Ectodermal cell (in vitro differentiated cells): ENCODE measurements around the gene PRODH2.
A peak's percentile ranks its signal among the peaks of the same experiment; 100 is the strongest.
"Not testable (repeated sequence)": the region's sequence is repeated elsewhere in the genome, so short reads cannot be mapped to it uniquely, and the experiment has no call there.

ENCODE experiments used
- H3K27ac ChIP-seq: 2 replicates; pipeline ENCODE4 v1.7.0; 2013; ENCODE audit warnings: mild to moderate bottlenecking, low read depth, low read length; ENCODE audit not compliant: insufficient read depth, poor library complexity, severe bottlenecking
- H3K27me3 ChIP-seq: 2 replicates; pipeline ENCODE4 v1.7.0; 2013; ENCODE audit warnings: mild to moderate bottlenecking, low read length; ENCODE audit not compliant: insufficient read depth, control insufficient read depth, poor library complexity, severe bottlenecking
- H3K36me3 ChIP-seq: one replicate; pipeline ENCODE4 v1.7.0; 2013; ENCODE audit warnings: low read length; ENCODE audit not compliant: control insufficient read depth, insufficient read depth
- H3K4me1 ChIP-seq: one replicate; pipeline ENCODE4 v1.7.0; 2013; ENCODE audit warnings: low read length; ENCODE audit not compliant: control insufficient read depth, insufficient read depth
- H3K4me3 ChIP-seq: 2 replicates; pipeline ENCODE4 v1.7.0; 2013; ENCODE audit warnings: low read depth, low read length, control low read depth; ENCODE audit not compliant: insufficient read depth
- H3K9me3 ChIP-seq: 2 replicates; pipeline ENCODE4 v1.7.0; 2013; ENCODE audit warnings: mild to moderate bottlenecking, low read length, moderate library complexity; ENCODE audit not compliant: control insufficient read depth
- WGBS, 2 experiments: methylation state at CpG; one replicate each; pipeline ENCODE4 v1.1.7; 2013; ENCODE audit warnings: missing lambda C conversion rate in 2 of 2; 5-methylcytosine and 5-hydroxymethylcytosine counted together

PRODH2 gene

DNA sequence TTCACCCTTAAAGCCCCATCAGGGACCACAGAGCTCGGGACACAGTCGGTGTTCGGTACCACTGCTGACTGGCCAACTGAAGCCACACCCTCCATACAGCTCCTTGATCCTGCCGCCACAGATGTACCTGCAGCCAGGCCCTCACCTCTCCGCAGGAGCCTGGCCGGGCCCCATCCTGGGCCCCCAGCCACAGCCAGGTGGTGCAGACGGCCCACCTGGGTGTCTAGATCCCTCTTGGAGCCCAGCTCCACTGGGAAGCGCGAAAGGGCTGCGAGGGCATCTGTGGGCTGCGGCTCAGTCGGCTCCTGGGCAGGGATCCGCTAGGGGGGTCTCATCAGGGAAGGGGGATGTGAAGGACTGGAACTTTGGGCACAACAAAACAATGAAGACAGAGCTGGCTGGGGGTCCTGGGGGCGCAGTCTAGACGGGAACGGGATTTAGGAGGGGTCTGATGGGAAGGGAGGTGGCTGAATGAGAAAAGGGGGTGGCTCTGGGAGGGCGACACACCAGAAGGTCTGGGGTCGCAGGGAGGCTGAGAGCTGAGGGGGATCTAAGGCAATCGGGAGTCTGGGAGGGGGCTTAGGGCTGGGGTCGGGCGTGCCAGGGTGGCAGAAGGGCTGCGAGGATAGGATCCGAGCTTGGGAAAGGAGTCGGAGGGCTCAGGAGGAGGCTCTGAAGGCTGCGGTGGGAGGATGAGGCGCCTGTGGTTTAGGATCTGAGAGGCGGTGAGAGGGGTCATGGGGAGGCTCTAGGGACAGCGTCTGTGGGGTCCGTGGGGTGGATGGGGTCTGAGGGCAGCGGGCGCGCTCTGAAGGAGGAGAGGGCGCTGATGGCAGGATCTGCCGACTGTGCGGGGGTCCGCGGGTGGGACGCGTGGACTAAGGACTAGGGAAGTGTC is 15.8 kb downstream of the PRODH2 start:
- peak overlapping the region; percentile 6 for H3K4me3 ChIP-seq
- no peaks in the 10 kb centered on the region for H3K4me1 ChIP-seq
- 52 to 53% methylated on average over 39 of the region's 39 CpGs for WGBS, 2 experiments
- no peaks in the 10 kb centered on the region for H3K36me3 ChIP-seq
- peaks cover 31% of the 10 kb centered on the region for H3K27me3 ChIP-seq
- H3K9me3 ChIP-seq, result no peaks in the 10 kb centered on the region
- H3K27ac ChIP-seq, result no peak overlapping the region

DNA sequence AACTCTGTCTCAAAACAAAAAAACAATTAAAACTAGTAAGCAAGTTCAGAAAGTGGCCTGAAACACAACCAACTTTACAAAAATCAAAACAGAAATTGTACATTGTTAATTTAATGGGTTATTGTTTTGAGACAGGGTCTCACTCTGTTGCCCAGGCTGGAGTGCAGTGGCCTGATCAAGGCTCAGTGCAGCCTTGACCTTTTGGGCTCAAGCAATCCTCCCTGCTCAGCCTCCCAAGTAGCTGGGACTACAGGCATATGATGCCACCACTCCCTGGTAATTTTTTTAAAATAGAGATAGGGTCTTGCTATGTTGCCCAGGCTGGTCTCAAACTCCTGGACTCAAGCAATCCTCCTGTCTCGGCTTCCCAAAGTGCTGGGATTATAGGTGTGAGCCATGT is 17.1 kb downstream of the PRODH2 start:
- not testable (repeated sequence) for H3K4me3 ChIP-seq, H3K27ac ChIP-seq, H3K4me1 ChIP-seq, H3K9me3 ChIP-seq, H3K36me3 ChIP-seq
- WGBS, 2 experiments, result 60 to 88% methylated on average over 1 of the region's 1 CpG
- H3K27me3 ChIP-seq, result peaks cover 31% of the 10 kb centered on the region

DNA sequence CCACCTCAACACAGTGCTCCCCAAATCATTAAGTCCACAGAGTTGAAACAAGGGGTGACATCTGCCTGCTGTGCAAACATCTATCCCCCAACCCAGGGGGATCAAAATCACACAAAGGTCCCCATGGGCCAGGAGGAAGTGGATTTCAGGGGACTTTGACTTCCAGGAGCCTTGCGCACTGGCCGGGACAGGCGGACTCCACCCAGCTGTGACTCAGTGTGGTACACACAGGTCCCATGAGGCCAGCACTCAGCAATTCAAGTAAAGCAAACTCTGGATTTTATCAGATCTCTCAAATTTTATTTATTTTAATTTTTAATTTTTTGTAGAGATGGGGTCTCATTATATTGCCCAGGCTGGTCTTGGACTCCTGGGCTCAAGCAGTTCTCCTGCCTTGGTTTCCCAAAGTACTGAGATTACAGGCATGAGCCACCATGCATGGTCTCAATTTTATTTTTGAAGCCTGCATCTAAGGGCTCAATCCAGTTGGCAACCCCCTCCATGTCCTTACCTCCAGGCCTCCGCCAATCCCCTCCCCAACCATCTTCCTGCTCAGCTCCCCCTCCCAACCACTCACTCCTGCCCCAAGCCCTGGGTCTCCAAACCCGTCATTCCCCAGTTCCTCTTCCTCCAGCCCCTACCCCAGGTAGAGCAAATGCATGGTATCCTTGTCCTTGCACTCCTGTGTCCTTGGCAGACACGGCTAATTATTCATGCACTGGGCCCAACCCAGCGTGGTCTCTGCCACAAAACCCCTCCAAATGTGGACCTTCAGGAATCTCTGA is 19.1 kb downstream of the PRODH2 start:
- Histone ChIP-seq H3K4me1 (no peaks in the 10 kb centered on the region), H3K9me3 (no peaks in the 10 kb centered on the region), H3K4me3 (no peak overlapping the region), H3K36me3 (no peaks in the 10 kb centered on the region), H3K27me3 (peaks cover 31% of the 10 kb centered on the region), H3K27ac (no peak overlapping the region)
- WGBS, 2 experiments, result 88 to 90% methylated on average over 7 of the region's 7 CpGs

DNA sequence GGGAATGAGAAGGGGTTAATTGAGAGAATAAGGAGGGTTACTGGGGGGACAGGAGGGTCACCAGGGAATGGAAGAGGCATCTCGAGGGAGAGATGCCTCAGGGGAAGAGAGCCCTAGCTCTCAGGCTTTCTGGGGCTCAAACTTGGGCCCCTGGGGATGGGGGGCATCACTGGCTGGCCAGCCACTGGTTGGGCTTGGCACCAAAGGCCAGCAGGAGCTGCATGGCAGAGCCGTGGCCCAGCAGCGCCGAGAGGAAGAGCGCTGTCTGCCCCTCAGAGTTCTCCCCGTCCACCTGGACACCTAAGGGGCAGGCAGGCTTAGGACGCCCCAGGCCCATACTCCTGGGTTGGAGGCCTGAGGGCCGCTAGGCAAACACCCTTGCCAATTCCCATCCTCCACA is 19.8 kb downstream of the PRODH2 start:
- Histone ChIP-seq H3K27ac (no peak overlapping the region), H3K9me3 (no peaks in the 10 kb centered on the region), H3K27me3 (peaks cover 28% of the 10 kb centered on the region), H3K4me3 (no peak overlapping the region), H3K36me3 (no peaks in the 10 kb centered on the region), H3K4me1 (no peaks in the 10 kb centered on the region)
- 89 to 91% methylated on average over 8 of the region's 8 CpGs for WGBS, 2 experiments

DNA sequence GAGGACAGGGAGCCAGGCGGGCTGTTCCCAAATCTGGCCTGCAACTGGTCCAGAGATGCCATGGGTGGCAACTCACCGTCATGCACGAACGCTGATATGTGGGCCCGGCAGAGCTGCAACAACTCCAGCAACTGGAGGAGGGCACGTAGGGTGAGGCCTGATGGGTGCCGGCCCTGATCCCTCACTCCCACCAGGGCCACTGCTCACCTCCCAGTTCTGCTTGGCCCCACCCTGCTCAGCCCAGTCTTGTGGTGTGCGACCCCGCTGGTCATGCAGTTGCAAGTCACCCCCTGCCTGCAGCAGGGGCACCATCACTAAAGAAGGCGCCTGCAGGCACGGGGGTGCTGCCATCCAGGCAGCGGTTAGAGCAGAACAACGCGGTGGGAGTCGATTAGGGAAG is 20.3 kb downstream of the PRODH2 start:
- Histone ChIP-seq H3K36me3 (no peaks in the 10 kb centered on the region), H3K4me3 (no peak overlapping the region), H3K27ac (no peak overlapping the region), H3K4me1 (no peaks in the 10 kb centered on the region), H3K9me3 (no peaks in the 10 kb centered on the region), H3K27me3 (peaks cover 22% of the 10 kb centered on the region)
- WGBS, 2 experiments, result 89 to 90% methylated on average over 15 of the region's 15 CpGs

DNA sequence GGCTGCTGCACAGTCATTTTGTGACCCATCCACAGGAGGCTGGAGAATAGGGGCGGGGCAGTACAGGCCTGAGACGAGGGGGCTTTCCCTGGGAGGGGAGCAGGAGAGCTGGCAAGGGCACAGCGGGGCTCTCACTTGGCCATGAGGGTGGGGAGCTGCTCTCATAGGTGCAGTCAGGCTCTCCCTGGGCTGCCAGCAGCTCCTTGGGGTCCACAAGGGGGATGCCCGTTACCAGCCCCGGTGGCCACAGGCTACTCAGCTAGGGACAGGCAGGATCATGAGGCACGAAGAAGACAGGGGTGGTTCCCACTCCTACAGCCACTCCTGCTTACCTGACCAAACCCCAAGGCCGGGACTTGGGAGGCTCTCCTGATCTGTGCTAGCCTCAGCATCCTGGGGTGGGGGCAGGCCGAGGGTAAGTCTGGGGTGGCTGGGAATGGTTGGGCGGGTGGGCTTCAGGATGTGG is 20.8 kb downstream of the PRODH2 start:
- H3K27me3 ChIP-seq, result peaks cover 17% of the 10 kb centered on the region
- no peaks in the 10 kb centered on the region for H3K4me1 ChIP-seq
- no peaks in the 10 kb centered on the region for H3K9me3 ChIP-seq
- no peak overlapping the region for H3K27ac ChIP-seq
- H3K4me3 ChIP-seq, result no peak overlapping the region
- H3K36me3 ChIP-seq, result no peaks in the 10 kb centered on the region
- WGBS, 2 experiments, result 88 to 93% methylated on average over 9 of the region's 9 CpGs

DNA sequence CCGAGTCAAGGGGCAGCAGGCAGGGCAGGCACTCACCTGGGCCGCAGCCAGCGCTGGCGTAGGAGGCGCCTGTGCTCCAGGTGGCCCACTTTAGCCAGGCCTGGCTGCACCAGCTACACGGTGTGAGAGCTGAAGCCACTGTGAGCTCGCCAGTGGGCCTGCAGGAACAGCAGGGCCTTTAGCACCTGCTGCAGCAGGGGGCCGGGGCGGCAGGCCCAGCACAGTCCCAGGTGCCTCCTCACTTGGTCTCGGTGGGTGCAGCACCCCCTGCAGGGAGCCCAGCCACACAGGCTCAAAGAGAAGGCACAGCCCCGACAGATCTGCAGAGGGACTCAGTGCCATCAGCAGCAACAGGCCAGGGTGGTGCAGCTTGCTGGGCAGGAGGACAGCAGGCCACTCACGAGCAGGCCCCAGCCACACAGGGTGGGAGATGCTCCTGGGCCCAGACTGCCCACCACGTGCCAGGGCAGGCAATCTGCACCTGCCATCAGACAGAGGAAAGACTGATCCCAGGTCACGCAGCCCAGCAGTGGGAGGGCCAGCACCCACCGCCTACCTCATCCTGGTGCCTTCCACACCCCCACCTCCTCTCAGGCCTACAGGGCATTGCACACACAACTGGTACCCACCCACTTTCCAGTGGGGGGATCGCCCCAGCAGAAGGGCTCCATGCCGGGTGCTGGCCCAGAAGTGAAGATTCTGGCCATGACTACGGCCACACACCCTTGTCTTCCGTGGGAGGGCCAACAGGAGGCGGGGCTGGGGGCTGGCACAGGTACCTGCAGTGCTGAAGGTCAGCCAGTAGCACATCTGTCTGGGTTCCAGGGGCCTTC is 21.4 kb downstream of the PRODH2 start:
- peaks cover 11% of the 10 kb centered on the region for H3K27me3 ChIP-seq
- WGBS, 2 experiments, result 80 to 82% methylated on average over 20 of the region's 20 CpGs
- H3K27ac ChIP-seq, result no peak overlapping the region
- no peaks in the 10 kb centered on the region for H3K4me1 ChIP-seq
- H3K4me3 ChIP-seq, result no peak overlapping the region
- no peaks in the 10 kb centered on the region for H3K9me3 ChIP-seq
- no peaks in the 10 kb centered on the region for H3K36me3 ChIP-seq

DNA sequence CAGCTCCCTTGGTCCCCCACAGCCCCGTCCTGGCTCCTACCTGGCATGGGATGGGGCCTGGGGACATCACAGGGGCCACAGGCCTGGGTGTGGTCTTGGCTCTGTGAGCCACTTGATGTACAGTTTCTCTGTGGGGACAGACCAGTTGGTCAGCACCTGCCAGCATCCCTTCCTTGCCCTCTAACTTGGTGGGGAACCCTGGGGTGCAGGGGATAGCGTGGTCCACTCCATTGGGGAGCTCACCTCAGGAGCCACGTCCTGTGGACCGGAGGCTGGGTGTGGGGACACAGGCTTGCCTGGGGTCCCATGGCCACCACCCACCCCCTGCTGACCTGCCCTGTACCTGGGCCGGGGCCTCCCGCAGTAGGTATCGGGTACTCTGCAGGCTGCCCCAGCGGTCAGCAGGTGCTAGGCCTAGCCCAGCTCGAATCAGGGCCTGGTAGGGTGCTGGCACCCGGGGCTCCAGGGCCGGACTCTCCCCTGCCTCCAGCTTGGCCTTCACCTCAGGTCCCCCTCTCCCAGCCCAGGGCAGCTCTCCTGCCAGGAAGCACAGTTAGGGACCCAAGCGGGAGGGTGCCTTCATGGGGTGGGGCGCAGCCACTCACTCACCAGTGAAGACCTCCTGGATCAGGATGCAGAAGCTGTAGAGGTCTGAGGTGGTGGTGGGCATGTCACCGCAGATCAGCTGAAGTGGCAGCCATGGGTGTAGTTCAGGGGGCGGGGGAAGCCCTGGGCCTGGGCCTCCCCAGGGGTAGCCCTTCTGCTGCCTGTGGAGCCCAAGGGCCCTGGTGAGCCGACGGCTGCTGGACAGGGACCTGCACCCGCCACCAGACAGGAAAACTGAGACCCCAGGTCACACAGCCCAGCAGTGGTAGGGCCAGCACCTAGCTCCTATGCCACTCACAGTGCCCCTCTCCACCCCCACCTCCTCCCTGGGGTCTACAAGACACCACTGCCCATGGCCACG is 22.4 kb downstream of the PRODH2 start:
- H3K27ac ChIP-seq, result no peak overlapping the region
- H3K4me1 ChIP-seq, result no peaks in the 10 kb centered on the region
- H3K4me3 ChIP-seq, result no peak overlapping the region
- 92% methylated on average over 19 of the region's 19 CpGs for WGBS, 2 experiments
- peaks cover 2% of the 10 kb centered on the region for H3K27me3 ChIP-seq
- no peaks in the 10 kb centered on the region for H3K9me3 ChIP-seq
- no peaks in the 10 kb centered on the region for H3K36me3 ChIP-seq
